ENCODE data around the gene SCAI. TPM values are rescaled to one million over a fixed set of nuclear protein-coding genes. Genes with fewer than 3 reads are reported as not detected.
"Not testable (repeated sequence)": the region's sequence is repeated elsewhere in the genome, so short reads cannot be mapped to it uniquely, and the experiment has no call there.

The SCAI gene
- total and polyA plus RNA-seq, 10 donors, result 1.6 to 19.6 (median 7.5) TPM

- intact Hi-C loops (cut with DNase I; ENCODE audit: low total_unique reads), result no loop called here
- Histone ChIP-seq H3K9me3 (peaks cover 0 to 22% (median 15%) of the 10 kb centered on the region in 8 donors), H3K36me3 (no peaks in the 10 kb centered on the region), H3K4me1 (no peaks in the 10 kb centered on the region), H3K27ac (no peak overlapping the region), H3K27me3 (replicated peaks in 1 of 7) (no peaks in the 10 kb centered on the region), H3K4me3 (no peak overlapping the region)
- DNase-seq, result no peak
- WGBS, 5 donors, result 90 to 100% (median 93%) methylated on average over 2 of the region's 2 CpGs
- TF ChIP-seq POLR2AphosphoS5 (IDR thresholded peaks at IDR 0.05), result no peak
- TF ChIP-seq POLR2A (IDR thresholded peaks at IDR 0.05), result no peak
- no peak for TF ChIP-seq CTCF (IDR thresholded peaks at IDR 0.05 in 8 of 11, conservative IDR thresholded peaks at IDR 0.05 in 3 of 11)
These were observed 32.9 kb downstream of the SCAI start for GRCh38 chr9:125110464-125110863.

- WGBS, 5 donors, result 92 to 99% (median 96%) methylated on average over 15 to 31 of the region's 33 CpGs
- peaks cover 0 to 17% (median 11%) of the 10 kb centered on the region in 8 donors for H3K9me3 ChIP-seq
- H3K4me1 ChIP-seq; DNase-seq; H3K36me3 ChIP-seq; H3K4me3 ChIP-seq; H3K27me3 ChIP-seq (replicated peaks in 1 of 7); intact Hi-C loops (cut with DNase I; ENCODE audit: low total_unique reads); H3K27ac ChIP-seq: not testable (repeated sequence)
These were observed 34.8 kb downstream of the SCAI start for GRCh38 chr9:125108541-125108940.

- intact Hi-C loops (cut with DNase I; ENCODE audit: low total_unique reads), result no loop called here
- TF ChIP-seq POLR2A (IDR thresholded peaks at IDR 0.05) (no peak), POLR2AphosphoS5 (IDR thresholded peaks at IDR 0.05) (no peak), CTCF (IDR thresholded peaks at IDR 0.05 in 8 of 11, conservative IDR thresholded peaks at IDR 0.05 in 3 of 11) (no peak)
These were observed 36.9 kb downstream of the SCAI start for GRCh38 chr9:125106285-125106893.

GRCh38 chr9:125103770-125104460 is 39.4 kb downstream of the SCAI start:
- Histone ChIP-seq H3K4me1 (no peaks in the 10 kb centered on the region), H3K36me3 (no peaks in the 10 kb centered on the region), H3K27ac (no peak overlapping the region), H3K27me3 (replicated peaks in 1 of 7) (no peaks in the 10 kb centered on the region), H3K9me3 (no peaks in the 10 kb centered on the region), H3K4me3 (no peak overlapping the region)
- 86 to 90% (median 88%) methylated on average over 3 of the region's 3 CpGs for WGBS, 5 donors
- DNase-seq, result no peak
- intact Hi-C loops (cut with DNase I; ENCODE audit: low total_unique reads), result no loop called here
- TF ChIP-seq POLR2AphosphoS5 (IDR thresholded peaks at IDR 0.05), result no peak
- no peak for TF ChIP-seq POLR2A (IDR thresholded peaks at IDR 0.05)
- TF ChIP-seq CTCF (IDR thresholded peaks at IDR 0.05 in 8 of 11, conservative IDR thresholded peaks at IDR 0.05 in 3 of 11), result no peak

More at GRCh38 chr9:125106285-125106893, 36.9 kb downstream of the SCAI start:
- Histone ChIP-seq H3K4me3 (no peak overlapping the region), H3K27ac (no peak overlapping the region), H3K36me3 (no peaks in the 10 kb centered on the region), H3K4me1 (no peaks in the 10 kb centered on the region), H3K9me3 (peaks cover 0 to 3% (median 0%) of the 10 kb centered on the region in 8 donors), H3K27me3 (replicated peaks in 1 of 7) (no peaks in the 10 kb centered on the region)
- DNase-seq, result no peak

Measured in spleen (tissue), 11 donors.